NCI-H748 (cell line): ENCODE results near the gene PPFIA3.
"Not testable (repeated sequence)": the region's sequence is repeated elsewhere in the genome, so short reads cannot be mapped to it uniquely, and the experiment has no call there.

Source experiments
- DNase-seq: peaks from one replicate; lab custom pipeline; 2025; ENCODE audit not compliant: unreplicated experiment; lab: John Stamatoyannopoulos, UW

Gene PPFIA3

GRCh38 chr19:49123285-49123684 is 3.9 kb downstream of the PPFIA3 start:
- not testable (repeated sequence) for DNase-seq

GRCh38 chr19:49125025-49125731 is 5.8 kb downstream of the PPFIA3 start:
- no peak for DNase-seq

- DNase-seq, result no peak
These were observed 7.2 kb downstream of the PPFIA3 start for GRCh38 chr19:49126575-49126974.

- DNase-seq, result not testable (repeated sequence)
These were observed 7.9 kb downstream of the PPFIA3 start for GRCh38 chr19:49127225-49127624.

- DNase-seq, result peak; percentile 98
These were observed 8.6 kb downstream of the PPFIA3 start for GRCh38 chr19:49127674-49128544.

GRCh38 chr19:49128545-49129237 is 9.3 kb downstream of the PPFIA3 start:
- DNase-seq, result no peak

GRCh38 chr19:49129238-49129583 is 9.9 kb downstream of the PPFIA3 start:
- DNase-seq, result no peak

- DNase-seq, result no peak
These were observed 11.0 kb downstream of the PPFIA3 start for GRCh38 chr19:49130325-49130724.

- DNase-seq, result no peak
These were observed 13.7 kb downstream of the PPFIA3 start for GRCh38 chr19:49132974-49133609.

GRCh38 chr19:49133621-49134454 is 14.5 kb downstream of the PPFIA3 start:
- no peak for DNase-seq

- DNase-seq, result no peak
These were observed 16.3 kb downstream of the PPFIA3 start for GRCh38 chr19:49135686-49136085.

- DNase-seq, result no peak
These were observed 17.4 kb downstream of the PPFIA3 start for GRCh38 chr19:49136771-49137171.

- no peak for DNase-seq
These were observed 21.6 kb downstream of the PPFIA3 start for GRCh38 chr19:49140951-49141350.

GRCh38 chr19:49141352-49141751 is 22.0 kb downstream of the PPFIA3 start:
- DNase-seq, result no peak

GRCh38 chr19:49142866-49143335 is 23.6 kb downstream of the PPFIA3 start:
- DNase-seq, result peak; percentile 96

- peak; percentile 86 for DNase-seq
These were observed 26.4 kb downstream of the PPFIA3 start for GRCh38 chr19:49145573-49146407.

GRCh38 chr19:49146408-49146770 is 27.0 kb downstream of the PPFIA3 start:
- not testable (repeated sequence) for DNase-seq

- no peak for DNase-seq
These were observed 28.8 kb downstream of the PPFIA3 start for GRCh38 chr19:49148044-49148682.
